ENCODE results near the gene ZNF407. TPM values are rescaled to one million over a fixed set of nuclear protein-coding genes. Genes with fewer than 3 reads are reported as not detected.

Gene ZNF407
- total and polyA plus RNA-seq, 2 experiments from 2014 or later: 2.1 to 10.4 TPM

GRCh38 chr18:74625157-74625556 lies 27.5 kb downstream of the ZNF407 start (continued):
- no peak for TF ChIP-seq REST (IDR thresholded peaks at IDR 0.05; ENCODE audit: unreplicated experiment)
- TF ChIP-seq JUNB (IDR thresholded peaks at IDR 0.05; ENCODE audit: unreplicated experiment): no peak
- no peak for TF ChIP-seq STAT1 (IDR thresholded peaks at IDR 0.05; ENCODE audit: unreplicated experiment)

GRCh38 chr18:74626049-74626874 lies 28.6 kb downstream of the ZNF407 start:
- ATAC-seq (no peak), DNase-seq (ENCODE audit: low spot score) (no peak)
- Histone ChIP-seq H4K20me1 (replicated peaks; ENCODE audit: insufficient read depth) (no peaks in the 10 kb centered on the region), H3K4me3 (no peak overlapping the region), H3K27ac (ENCODE audit: low read depth) (no peak overlapping the region), H3K27me3 (ENCODE audit: insufficient read depth) (no peaks in the 10 kb centered on the region), H3K79me2 (replicated peaks; ENCODE audit: insufficient read depth) (peaks cover 11% of the 10 kb centered on the region), H3K36me3 (ENCODE audit: insufficient read depth) (no peaks in the 10 kb centered on the region), H3K4me2 (no peak overlapping the region), H3F3A (replicated peaks; ENCODE audit: low read depth) (no peaks in the 10 kb centered on the region), H3K4me1 (ENCODE audit: insufficient read depth) (peaks cover 16% of the 10 kb centered on the region), H3K9me2 (ENCODE audit: insufficient read depth) (no peaks in the 10 kb centered on the region), H2AFZ (no peak overlapping the region)
- no peaks in the 10 kb centered on the region for H3K9me3 Mint-ChIP-seq
- H3K4me3 Mint-ChIP-seq: no peak overlapping the region
- no peak overlapping the region for H3K27ac Mint-ChIP-seq
- no peaks in the 10 kb centered on the region for H3K27me3 Mint-ChIP-seq (ENCODE audit: insufficient read depth, low read depth, poor library complexity)
- H3K4me1 Mint-ChIP-seq: peaks cover 8% of the 10 kb centered on the region
- no peaks in the 10 kb centered on the region for H3K36me3 Mint-ChIP-seq (ENCODE audit: low read depth)
- no peak for TF ChIP-seq POLR2AphosphoS5 (IDR thresholded peaks at IDR 0.05; ENCODE audit: low read depth)
- TF ChIP-seq ZNF114 (CRISPR knock-in tag; IDR thresholded peaks at IDR 0.05): no peak
- no peak for TF ChIP-seq ZNF331 (CRISPR knock-in tag; IDR thresholded peaks at IDR 0.05; ENCODE audit: low read depth)
- no peak for TF ChIP-seq NANOG (IDR thresholded peaks at IDR 0.05; ENCODE audit: borderline replicate concordance)
- TF ChIP-seq STAT1 (IDR thresholded peaks at IDR 0.05; ENCODE audit: unreplicated experiment): no peak
- no peak for TF ChIP-seq ETS1 (IDR thresholded peaks at IDR 0.05)
- no peak for TF ChIP-seq EZH2 (IDR thresholded peaks at IDR 0.05; ENCODE audit: low read depth, unreplicated experiment)
- TF ChIP-seq REST (IDR thresholded peaks at IDR 0.05; ENCODE audit: unreplicated experiment): no peak
- TF ChIP-seq CTCF (conservative IDR thresholded peaks at IDR 0.05; ENCODE audit: low read depth in 2 of 2): no peak
